ENCODE measurements around the gene BBS9. TPM values are rescaled to one million over a fixed set of nuclear protein-coding genes. Genes with fewer than 3 reads are reported as not detected.

Gene BBS9
- total and polyA plus RNA-seq, 9 donors, result 13.0 to 23.5 (median 15.9) TPM

- peak; percentile 73 for DNase-seq
- Histone ChIP-seq H3K36me3 (ENCODE audit: control insufficient read depth, insufficient read depth, low read length) (no peaks in the 10 kb centered on the region), H3K9me3 (replicated peaks; ENCODE audit: control insufficient read depth, low read depth, low read length) (no peaks in the 10 kb centered on the region), H3K27me3 (ENCODE audit: control insufficient read depth, insufficient read depth, low read length) (no peaks in the 10 kb centered on the region), H3K4me1 (ENCODE audit: control insufficient read depth, insufficient read depth, low read length) (peaks cover 9% of the 10 kb centered on the region), H3K27ac (ENCODE audit: low read length) (no peak overlapping the region), H3K4me3 (ENCODE audit: low read length) (no peak overlapping the region)
- WGBS (ENCODE audit: insufficient coverage), result 32% methylated on average over 3 of the region's 6 CpGs
Measured at GRCh38 chr7:33420311-33420940, 291.1 kb downstream of the BBS9 start.

- Histone ChIP-seq H3K27me3 (ENCODE audit: control insufficient read depth, insufficient read depth, low read length) (no peaks in the 10 kb centered on the region), H3K36me3 (ENCODE audit: control insufficient read depth, insufficient read depth, low read length) (no peaks in the 10 kb centered on the region), H3K27ac (ENCODE audit: low read length) (no peak overlapping the region), H3K4me1 (ENCODE audit: control insufficient read depth, insufficient read depth, low read length) (peaks cover 9% of the 10 kb centered on the region), H3K4me3 (ENCODE audit: low read length) (no peak overlapping the region), H3K9me3 (replicated peaks; ENCODE audit: control insufficient read depth, low read depth, low read length) (no peaks in the 10 kb centered on the region)
- peak; percentile 75 for DNase-seq
- no CpG with 5 or more reads among the region's 1 CpG for WGBS (ENCODE audit: insufficient coverage)
Measured at GRCh38 chr7:33421429-33421828, 292.1 kb downstream of the BBS9 start.

- Histone ChIP-seq H3K4me1 (ENCODE audit: control insufficient read depth, insufficient read depth, low read length) (peaks cover 9% of the 10 kb centered on the region), H3K4me3 (ENCODE audit: low read length) (no peak overlapping the region), H3K27ac (ENCODE audit: low read length) (no peak overlapping the region), H3K36me3 (ENCODE audit: control insufficient read depth, insufficient read depth, low read length) (no peaks in the 10 kb centered on the region), H3K27me3 (ENCODE audit: control insufficient read depth, insufficient read depth, low read length) (no peaks in the 10 kb centered on the region), H3K9me3 (replicated peaks; ENCODE audit: control insufficient read depth, low read depth, low read length) (no peaks in the 10 kb centered on the region)
- no CpG with 5 or more reads among the region's 2 CpGs for WGBS (ENCODE audit: insufficient coverage)
- DNase-seq, result no peak
Measured at GRCh38 chr7:33422141-33422540, 292.8 kb downstream of the BBS9 start.

GRCh38 chr7:33422825-33423645 lies 293.7 kb downstream of the BBS9 start:
- no peak overlapping the region for H3K27ac ChIP-seq (ENCODE audit: low read length)
- H3K9me3 ChIP-seq (replicated peaks; ENCODE audit: control insufficient read depth, low read depth, low read length), result no peaks in the 10 kb centered on the region
- peaks cover 9% of the 10 kb centered on the region for H3K4me1 ChIP-seq (ENCODE audit: control insufficient read depth, insufficient read depth, low read length)
- WGBS (ENCODE audit: insufficient coverage), result 70% methylated on average over 7 of the region's 8 CpGs
- H3K4me3 ChIP-seq (ENCODE audit: low read length), result no peak overlapping the region
- H3K27me3 ChIP-seq (ENCODE audit: control insufficient read depth, insufficient read depth, low read length), result no peaks in the 10 kb centered on the region
- no peaks in the 10 kb centered on the region for H3K36me3 ChIP-seq (ENCODE audit: control insufficient read depth, insufficient read depth, low read length)
- DNase-seq, result no peak

GRCh38 chr7:33423646-33424020 lies 294.3 kb downstream of the BBS9 start:
- no CpG with 5 or more reads among the region's 1 CpG for WGBS (ENCODE audit: insufficient coverage)
- H3K4me3 ChIP-seq (ENCODE audit: low read length), result no peak overlapping the region
- peaks cover 9% of the 10 kb centered on the region for H3K4me1 ChIP-seq (ENCODE audit: control insufficient read depth, insufficient read depth, low read length)
- H3K27ac ChIP-seq (ENCODE audit: low read length), result no peak overlapping the region
- no peaks in the 10 kb centered on the region for H3K36me3 ChIP-seq (ENCODE audit: control insufficient read depth, insufficient read depth, low read length)
- no peaks in the 10 kb centered on the region for H3K9me3 ChIP-seq (replicated peaks; ENCODE audit: control insufficient read depth, low read depth, low read length)
- no peaks in the 10 kb centered on the region for H3K27me3 ChIP-seq (ENCODE audit: control insufficient read depth, insufficient read depth, low read length)
- no peak for DNase-seq

GRCh38 chr7:33425395-33425794 lies 296.0 kb downstream of the BBS9 start:
- Histone ChIP-seq H3K4me3 (ENCODE audit: low read length) (no peak overlapping the region), H3K36me3 (ENCODE audit: control insufficient read depth, insufficient read depth, low read length) (no peaks in the 10 kb centered on the region), H3K27ac (ENCODE audit: low read length) (peak overlapping the region; percentile 30), H3K27me3 (ENCODE audit: control insufficient read depth, insufficient read depth, low read length) (no peaks in the 10 kb centered on the region), H3K4me1 (ENCODE audit: control insufficient read depth, insufficient read depth, low read length) (peaks cover 7% of the 10 kb centered on the region), H3K9me3 (replicated peaks; ENCODE audit: control insufficient read depth, low read depth, low read length) (no peaks in the 10 kb centered on the region)
- 70% methylated on average over 4 of the region's 5 CpGs for WGBS (ENCODE audit: insufficient coverage)
- peak; percentile 22 for DNase-seq

GRCh38 chr7:33425929-33426678 lies 296.7 kb downstream of the BBS9 start:
- H3K27me3 ChIP-seq (ENCODE audit: control insufficient read depth, insufficient read depth, low read length), result no peaks in the 10 kb centered on the region
- H3K4me1 ChIP-seq (ENCODE audit: control insufficient read depth, insufficient read depth, low read length), result peaks cover 3% of the 10 kb centered on the region
- H3K9me3 ChIP-seq (replicated peaks; ENCODE audit: control insufficient read depth, low read depth, low read length), result no peaks in the 10 kb centered on the region
- no peaks in the 10 kb centered on the region for H3K36me3 ChIP-seq (ENCODE audit: control insufficient read depth, insufficient read depth, low read length)
- H3K27ac ChIP-seq (ENCODE audit: low read length), result peak overlapping the region; percentile 30
- no peak overlapping the region for H3K4me3 ChIP-seq (ENCODE audit: low read length)
- peak; percentile 91 for DNase-seq
- WGBS (ENCODE audit: insufficient coverage), result no CpG with 5 or more reads among the region's 5 CpGs

- Histone ChIP-seq H3K4me1 (ENCODE audit: control insufficient read depth, insufficient read depth, low read length) (no peaks in the 10 kb centered on the region), H3K9me3 (replicated peaks; ENCODE audit: control insufficient read depth, low read depth, low read length) (no peaks in the 10 kb centered on the region), H3K4me3 (ENCODE audit: low read length) (no peak overlapping the region), H3K27me3 (ENCODE audit: control insufficient read depth, insufficient read depth, low read length) (no peaks in the 10 kb centered on the region), H3K27ac (ENCODE audit: low read length) (no peak overlapping the region), H3K36me3 (ENCODE audit: control insufficient read depth, insufficient read depth, low read length) (no peaks in the 10 kb centered on the region)
- no peak for DNase-seq
Measured at GRCh38 chr7:33428415-33428814, 299.1 kb downstream of the BBS9 start.

- no peaks in the 10 kb centered on the region for H3K9me3 ChIP-seq (replicated peaks; ENCODE audit: control insufficient read depth, low read depth, low read length)
- H3K27ac ChIP-seq (ENCODE audit: low read length), result no peak overlapping the region
- DNase-seq, result no peak
- H3K4me3 ChIP-seq (ENCODE audit: low read length), result no peak overlapping the region
- WGBS (ENCODE audit: insufficient coverage), result no CpG with 5 or more reads among the region's 2 CpGs
- no peaks in the 10 kb centered on the region for H3K36me3 ChIP-seq (ENCODE audit: control insufficient read depth, insufficient read depth, low read length)
- H3K27me3 ChIP-seq (ENCODE audit: control insufficient read depth, insufficient read depth, low read length), result no peaks in the 10 kb centered on the region
- H3K4me1 ChIP-seq (ENCODE audit: control insufficient read depth, insufficient read depth, low read length), result no peaks in the 10 kb centered on the region
Measured at GRCh38 chr7:33431543-33431942, 302.2 kb downstream of the BBS9 start.

GRCh38 chr7:33432821-33433220 lies 303.5 kb downstream of the BBS9 start:
- Histone ChIP-seq H3K4me3 (ENCODE audit: low read length) (no peak overlapping the region), H3K27me3 (ENCODE audit: control insufficient read depth, insufficient read depth, low read length) (no peaks in the 10 kb centered on the region), H3K27ac (ENCODE audit: low read length) (no peak overlapping the region), H3K9me3 (replicated peaks; ENCODE audit: control insufficient read depth, low read depth, low read length) (no peaks in the 10 kb centered on the region), H3K36me3 (ENCODE audit: control insufficient read depth, insufficient read depth, low read length) (no peaks in the 10 kb centered on the region), H3K4me1 (ENCODE audit: control insufficient read depth, insufficient read depth, low read length) (no peaks in the 10 kb centered on the region)
- no CpG with 5 or more reads among the region's 1 CpG for WGBS (ENCODE audit: insufficient coverage)
- DNase-seq, result no peak
